CD4-positive, alpha-beta T cell treated with Interleukin-15 for 4 hours (primary cell): ENCODE measurements around the gene SLIT3.

Experiments used
- DNase-seq: peaks from one replicate; pipeline ENCODE4 v3.0.0-alpha.2; 2020; ENCODE audit warnings: low spot score

SLIT3 gene

DNA sequence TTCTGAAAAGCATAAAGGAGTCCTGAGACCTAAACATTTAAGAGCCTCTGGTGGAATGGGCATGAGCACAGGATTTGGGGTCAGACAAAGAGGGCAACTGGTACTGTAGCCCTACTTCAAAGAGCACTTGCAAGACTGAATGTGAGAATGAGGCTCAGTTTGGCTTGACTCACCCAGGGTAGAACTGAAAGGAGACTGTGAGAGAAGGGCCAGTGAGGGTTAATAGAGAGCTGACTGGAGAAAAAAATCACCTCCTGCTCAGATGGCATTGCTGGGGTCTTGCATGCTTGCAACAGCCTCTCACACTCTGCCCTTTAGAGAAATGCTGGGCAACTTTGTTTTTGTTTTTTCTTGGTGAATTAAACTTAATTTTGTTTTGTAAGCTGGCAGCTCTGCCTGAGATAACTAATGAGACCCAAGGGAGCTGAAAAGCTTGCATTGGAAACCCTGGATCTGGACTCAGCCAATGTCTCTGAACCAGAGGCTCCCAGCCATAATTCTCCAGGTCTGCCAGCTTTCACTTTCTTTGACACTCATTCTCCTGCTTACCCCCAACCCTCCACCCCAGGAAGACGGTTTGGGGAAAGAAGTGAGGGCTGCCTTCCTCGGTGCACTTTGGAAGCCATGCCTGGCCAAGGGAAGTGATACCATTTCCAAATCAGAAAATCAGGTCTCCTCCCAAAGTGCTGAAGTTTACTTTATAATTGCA is 560.7 kb downstream of the SLIT3 start:
- no peak for DNase-seq

DNA sequence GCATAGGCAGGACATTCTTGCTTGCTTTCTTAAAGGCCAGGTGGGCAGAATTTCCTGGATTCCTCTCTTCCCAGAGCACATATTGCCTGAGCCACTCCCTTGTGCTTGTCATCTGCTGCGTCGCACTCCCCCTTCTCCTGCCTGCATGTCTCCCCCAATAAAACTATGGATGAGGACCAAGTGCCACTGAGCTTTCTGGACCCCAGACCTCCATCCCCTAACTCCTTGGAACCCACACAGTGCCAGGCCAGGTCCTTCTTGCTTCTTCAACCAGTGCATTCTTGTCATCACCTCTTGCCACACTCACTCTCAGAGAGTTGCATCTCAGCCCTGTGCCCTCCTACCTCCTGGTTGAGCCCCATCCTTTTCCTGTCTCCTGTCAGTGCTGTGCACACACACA is 563.9 kb downstream of the SLIT3 start:
- no peak for DNase-seq

DNA sequence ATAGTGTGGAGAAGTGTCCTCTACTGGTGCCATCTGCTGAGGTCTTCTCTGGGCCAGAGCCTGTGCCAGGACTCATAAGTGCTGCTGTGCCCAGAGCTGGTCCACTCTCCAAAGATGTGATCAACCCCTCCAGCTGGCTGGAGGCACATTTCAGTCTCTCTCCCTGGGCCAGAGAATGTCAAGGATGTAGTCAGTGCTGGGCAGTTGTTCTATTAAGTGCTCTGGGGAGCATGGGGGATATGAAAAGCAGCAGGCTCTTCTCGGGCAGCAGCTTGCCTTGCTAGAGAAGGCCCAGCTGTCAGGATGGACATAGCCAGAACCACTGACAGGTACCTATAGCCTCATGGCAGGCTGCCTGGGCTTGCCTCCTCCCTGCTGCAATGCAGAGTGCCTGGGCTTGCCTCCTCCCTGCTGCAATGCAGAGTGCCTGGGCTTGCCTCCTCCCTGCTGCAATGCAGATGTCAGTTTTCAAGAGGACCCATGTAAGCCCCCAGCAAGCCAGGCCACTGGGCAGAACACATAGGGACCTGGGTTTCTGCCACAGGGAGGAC is 564.6 kb downstream of the SLIT3 start:
- DNase-seq = no peak

DNA sequence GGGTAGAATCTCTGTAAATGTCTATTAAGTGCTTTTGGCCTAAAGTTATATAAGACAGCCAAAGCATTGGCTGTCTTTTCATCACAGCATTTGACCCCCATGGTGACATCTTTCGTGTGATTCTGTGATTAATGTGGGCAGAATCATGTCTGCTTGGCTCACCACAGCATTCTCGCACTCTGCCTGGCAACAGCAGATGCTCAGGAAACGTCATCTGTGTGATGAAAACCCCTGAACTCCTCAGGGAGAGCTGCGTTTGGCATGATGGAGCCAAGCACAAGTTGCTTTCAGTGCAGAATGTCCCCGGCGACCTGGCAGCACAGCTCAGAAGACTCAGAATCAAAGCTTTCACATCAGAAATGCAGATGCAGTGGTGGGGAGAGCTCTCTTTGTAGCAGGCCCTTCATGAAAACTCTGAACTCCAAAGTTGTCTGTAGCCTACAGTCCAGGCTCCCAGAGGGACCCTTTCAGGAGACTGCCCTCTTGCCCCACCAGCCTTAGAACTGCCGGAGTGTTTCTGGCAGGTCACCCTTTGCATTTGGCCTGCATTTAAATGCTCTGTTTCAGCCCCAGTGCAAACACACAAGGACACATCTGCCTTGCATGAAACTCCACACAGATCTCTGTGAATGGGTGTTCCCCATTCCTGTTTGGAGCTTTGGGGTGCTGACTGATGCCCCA is 566.2 kb downstream of the SLIT3 start:
- no peak for DNase-seq

DNA sequence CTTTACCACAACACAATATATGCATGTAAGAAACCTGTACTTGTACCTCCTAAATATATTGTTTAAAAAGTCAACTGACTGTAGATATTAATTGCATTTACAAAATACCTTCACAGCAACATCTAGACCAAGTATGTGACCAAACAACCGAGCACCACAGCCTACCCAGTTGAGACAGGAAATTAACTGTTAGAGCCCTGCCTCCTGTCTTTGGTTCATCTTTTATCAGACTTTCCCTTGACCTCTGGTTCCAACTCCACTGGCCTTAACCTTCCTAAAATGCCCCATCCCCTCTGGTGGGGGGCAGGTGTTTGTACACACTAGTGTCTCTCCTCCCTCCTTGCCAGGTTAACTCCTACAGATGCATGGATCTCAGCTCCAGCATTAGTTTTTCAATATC is 566.8 kb downstream of the SLIT3 start:
- DNase-seq = no peak

DNA sequence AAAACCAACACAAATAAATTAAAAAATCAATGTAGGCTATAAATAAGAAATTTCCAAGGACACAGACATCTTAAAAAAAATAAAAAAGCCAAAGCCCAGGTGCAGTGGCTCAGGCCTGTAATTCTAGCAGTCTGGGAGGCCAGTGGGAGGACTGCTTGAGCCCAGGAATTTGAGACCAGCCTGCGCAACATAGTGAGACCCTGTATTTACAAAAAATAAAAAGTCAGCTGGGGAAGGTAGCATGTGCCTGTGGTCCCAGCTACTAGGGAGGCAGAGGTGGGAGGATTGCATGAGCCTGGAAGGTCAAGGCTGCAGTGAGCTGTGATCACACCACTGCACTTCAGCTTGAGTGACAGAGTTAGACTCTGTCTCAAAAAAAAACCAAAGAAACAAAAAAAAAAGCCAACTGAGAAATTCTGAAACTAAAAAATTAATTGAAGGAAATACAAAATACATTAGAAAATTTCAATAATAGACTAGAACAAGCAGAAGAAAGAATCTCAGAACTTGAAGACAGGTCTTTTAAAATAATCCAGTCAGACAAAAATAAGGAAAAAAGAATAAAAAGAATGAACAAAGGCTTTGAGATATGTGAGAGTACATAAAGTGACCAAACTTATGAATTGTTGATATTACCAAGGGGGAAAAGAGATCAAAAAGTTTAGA is 572.3 kb downstream of the SLIT3 start:
- DNase-seq = no peak

DNA sequence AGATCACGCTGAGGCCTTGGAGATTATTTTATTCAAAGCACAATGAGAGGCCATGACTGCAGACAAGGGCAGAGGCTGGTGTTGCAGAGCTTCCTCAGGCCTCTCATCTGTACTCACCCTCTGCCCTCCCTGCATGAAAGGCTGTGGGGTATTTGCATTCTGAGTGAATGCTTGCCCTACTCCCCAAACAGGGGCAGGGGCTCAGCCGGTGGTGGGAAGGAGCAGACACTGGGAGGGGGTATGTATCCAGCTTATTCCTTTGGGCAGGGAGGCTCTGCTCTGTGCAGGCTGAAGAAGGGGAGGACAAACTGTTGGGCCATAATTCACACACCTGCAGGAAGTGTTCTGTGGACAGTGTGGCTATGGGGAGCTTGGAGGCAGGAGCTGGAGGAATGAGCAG is 573.4 kb downstream of the SLIT3 start:
- DNase-seq = no peak

DNA sequence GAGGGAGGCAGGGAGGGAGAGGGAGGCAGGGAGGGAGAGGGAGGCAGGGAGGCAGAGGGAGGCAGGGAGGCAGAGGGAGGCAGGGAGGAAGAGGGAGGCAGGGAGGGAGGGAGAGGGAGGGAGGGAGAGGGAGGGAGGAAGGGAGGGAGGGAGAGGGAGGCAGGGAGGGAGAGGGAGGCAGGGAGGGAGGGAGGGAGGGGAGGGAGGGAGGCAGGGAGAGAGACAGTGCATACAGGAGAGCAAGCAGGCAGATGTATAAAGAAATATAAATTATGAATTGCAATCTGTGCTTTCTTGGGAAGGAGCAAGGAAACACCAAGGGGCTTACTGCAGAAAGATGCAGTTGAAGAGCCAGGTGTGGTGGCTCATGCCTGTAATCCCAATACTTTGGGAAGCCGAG is 574.6 kb downstream of the SLIT3 start:
- no peak for DNase-seq

DNA sequence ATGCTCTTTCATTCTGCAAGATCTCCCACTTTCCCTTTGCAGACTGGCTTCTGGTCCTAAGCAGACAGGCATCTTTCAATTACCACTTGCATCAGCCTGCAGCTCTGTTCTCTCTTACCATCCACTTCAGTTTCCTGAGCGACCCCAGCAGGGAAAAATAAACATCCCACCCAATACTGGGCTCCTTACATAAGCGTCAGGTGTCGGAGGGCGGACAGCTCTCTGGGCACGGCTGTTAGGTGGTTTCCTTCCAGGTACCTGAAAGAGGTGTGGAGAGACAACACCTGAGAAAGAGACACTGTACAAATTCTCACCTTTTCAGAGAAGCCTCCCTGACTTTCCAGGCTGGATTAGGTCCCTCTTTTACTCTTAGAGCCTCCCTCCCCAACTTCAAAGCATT is 576.7 kb downstream of the SLIT3 start:
- DNase-seq = no peak

DNA sequence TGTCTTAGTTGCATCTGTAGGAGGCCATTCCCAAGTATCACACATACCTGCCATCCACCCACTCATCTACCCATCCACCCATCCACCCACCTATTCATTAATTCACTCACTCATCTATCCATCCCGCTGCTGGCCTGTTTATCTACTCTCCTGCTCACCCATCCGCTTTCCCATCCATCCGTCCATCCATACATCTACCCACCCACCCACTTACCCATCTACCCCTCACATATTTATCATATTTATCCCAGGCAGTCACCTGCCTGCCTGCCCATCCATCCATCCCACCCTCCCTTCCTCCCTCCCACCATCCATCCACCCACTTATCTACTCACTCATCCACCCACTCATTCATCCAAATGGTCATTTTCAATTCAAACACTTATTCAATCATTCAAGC is 577.9 kb downstream of the SLIT3 start:
- no peak for DNase-seq

DNA sequence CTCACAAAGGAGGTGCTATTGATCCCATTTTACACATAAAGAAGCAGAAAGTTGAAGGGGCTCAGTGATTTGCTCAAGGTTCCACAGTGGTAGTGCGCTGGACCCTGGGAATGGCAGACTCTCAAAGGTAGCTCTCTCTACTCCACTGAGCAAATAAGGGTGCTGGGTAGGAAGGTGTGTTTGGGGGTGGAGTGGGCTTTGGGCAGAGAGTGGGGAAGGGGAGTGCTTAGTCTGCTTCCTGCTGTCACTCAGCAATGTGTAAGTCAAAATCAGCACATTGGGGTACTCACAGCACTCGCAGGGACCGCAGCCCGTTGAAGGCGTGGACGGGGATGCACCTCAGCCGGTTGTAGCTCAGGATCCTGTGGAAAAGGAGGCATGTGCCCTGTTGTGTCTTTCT is 579.0 kb downstream of the SLIT3 start:
- no peak for DNase-seq

DNA sequence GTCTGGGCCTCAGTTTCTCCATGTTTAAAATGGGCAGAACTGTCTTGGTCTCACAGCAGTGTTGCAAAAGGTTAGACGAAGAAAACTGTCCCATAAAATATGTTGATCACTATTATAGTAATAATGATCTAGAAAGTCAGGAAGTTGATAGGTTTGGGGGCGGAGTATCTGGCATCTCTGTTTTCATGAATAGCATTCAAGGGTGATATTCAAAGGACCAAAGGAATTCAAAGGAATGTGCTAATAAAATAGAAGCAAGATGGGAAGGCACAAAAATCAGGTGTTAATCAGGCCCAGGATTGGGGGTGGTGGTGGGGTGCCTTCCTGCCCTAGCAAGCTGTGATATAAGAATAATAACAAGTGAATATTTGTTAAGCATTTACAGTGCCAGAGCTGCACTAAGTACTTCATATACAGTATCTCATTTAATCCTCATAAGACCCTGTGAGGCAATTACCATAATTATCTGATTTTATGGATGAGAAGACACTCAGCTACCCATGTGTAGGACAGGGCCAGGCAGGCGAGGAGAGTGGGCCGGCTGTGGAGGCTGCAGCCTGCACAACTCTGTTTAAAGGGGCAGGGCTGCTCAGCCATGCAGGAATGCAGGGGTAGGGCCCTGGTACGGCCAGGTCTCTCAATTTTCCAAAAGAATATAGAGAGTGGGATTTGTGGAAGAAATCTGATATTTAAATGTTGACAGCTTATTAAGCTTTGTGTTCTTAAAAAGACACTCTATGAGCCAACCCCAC is 579.8 kb downstream of the SLIT3 start:
- no peak for DNase-seq

DNA sequence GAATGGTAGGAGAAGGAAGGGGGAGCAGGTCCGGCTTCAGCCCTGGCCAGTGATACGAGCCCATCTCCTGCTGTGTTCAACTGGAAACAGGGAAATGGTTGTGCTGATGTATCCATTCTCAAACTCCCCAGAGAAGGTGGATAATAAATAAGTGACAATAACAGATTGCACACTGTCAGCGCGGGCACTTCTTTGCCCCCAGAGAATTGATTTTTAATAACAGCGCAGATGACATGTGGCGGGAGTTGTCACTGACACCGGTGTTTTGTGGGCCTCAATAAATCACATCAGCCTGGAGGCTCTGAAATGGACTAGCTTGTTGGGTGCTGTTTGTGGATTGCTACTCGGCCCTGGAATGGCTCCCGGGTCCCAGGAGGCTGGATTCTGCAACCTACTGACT is 580.4 kb downstream of the SLIT3 start:
- no peak for DNase-seq

DNA sequence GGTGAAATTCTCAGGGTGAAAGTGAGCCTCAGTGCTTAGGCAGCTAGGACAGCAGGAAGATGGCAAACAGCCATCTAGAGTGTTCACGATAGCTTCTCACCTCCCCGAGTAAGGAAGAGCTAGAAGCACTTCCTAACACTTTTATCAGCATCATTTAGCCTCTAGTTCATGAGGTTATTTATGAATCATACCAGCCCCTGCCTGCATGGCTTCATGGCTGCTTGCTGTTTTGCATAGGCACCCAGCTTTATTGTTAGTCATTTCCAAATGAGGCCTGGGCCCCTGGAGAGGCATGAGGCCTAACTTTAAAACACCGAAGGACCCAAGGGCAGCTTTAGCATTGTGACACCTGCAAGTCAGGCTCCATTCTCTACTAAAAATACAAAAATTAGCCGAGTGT is 586.9 kb downstream of the SLIT3 start:
- no peak for DNase-seq

DNA sequence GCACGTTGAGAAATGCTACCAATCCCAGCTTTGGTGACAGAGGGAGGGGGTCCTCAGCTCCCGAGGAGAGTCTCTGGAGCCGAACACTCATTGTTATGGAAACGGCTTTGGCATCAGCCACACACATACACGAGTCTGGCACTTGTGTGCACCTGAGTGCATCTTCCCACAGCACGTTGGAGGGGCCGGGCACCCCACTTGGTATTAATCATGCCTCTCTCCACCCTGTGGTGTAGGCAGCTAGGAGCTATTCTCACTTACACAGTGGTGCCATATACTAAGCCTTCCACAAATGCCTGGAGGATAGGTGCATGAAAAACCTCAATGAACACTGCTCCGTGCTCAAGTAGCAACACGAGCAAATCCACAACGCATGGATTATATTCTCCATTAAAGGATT is 587.9 kb downstream of the SLIT3 start:
- no peak for DNase-seq

DNA sequence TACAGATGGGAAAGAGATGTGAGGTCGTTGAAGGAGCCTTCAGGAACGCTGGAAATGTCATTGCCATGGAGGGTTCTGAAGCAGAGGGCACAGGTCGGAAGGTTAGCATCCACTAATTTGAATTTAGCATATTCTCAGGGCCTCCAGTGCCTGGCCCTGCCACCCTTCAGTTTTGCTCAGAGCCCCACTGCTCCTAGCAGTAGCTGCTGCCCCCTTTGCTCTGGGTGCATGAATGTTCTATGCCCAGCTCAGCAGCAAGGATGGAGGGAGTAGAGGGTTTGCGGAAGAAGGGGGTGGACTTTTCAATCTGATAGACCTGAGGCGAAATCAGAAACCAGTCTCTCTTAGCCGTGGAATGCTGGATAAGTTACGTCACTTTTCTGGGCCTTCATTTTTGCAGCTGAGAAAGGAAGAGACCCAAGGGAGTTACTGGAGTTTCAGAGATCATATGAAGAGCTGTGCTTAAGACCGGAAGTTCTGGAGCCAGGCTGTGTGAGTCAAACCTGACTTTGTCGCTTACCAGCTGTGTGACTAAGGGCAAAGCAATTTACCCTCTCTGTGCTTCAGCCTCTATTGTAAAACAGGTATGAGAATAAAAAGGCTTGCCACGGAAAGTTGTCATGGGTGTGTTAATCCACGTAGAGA is 588.5 kb downstream of the SLIT3 start:
- DNase-seq = no peak

DNA sequence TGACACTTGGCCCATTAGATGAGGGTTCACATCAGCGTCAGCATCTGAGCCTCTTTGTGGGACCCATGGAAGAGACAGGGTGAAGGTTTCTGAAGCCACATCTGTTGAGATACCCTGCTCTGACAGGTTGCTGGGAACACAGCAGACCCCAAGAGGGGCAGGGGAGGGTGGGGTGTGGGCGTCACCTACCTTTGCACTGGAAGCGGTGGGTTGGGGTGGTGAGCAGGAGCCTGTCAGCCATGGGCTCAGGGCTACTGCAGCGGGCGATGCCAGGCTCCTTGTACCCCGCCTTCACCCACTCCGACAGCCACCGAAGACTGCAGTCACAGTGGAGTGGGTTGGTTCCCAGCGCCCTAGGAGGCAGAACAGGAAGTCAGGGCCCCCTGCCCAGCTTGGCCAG is 590.2 kb downstream of the SLIT3 start:
- DNase-seq = no peak

DNA sequence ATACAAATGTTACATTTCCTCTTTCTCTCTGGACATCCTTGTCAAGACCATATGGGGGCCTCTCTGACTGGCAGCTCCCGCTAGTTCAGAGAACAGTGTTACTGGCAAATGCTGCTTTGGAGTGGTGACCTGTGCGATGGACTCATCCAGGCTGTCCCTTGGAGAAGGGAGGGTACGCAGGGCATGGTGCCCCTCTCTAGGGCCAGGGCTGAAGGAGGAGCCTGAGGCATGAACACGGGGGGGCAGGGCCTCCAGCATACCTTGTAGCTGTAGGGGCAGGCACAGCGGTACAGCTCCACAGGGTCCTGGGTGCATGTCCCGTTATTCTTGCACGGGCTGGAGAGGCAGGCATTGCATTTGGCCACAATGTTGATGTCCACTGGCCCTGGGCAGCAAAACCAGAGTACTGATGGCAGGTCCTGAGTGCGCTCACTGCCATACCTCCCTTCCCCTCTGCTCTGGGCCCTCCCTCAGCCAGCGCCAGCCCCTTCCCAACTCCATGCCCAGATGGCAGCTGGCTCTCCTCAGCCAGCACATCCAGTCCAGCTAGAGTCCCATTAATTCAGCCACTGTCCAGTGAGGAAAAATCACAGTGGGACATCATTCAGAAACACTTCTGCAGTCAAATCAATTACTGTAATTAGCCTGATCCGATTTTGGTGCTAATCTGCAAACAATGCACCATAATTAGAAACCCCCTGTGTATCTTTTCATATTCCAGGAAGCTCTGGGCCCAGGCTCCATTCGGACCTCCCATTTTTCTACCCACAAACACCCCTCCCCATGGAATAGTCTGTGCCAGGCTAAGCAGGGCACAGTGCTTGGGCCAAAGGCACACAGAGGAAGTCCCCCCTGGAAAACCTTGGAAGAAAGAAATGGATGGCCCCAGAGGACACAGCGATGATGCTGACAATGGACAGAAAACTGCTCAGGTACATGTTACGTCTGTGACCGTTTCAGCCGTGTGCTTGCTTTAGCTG is 592.9 kb downstream of the SLIT3 start:
- no peak for DNase-seq

DNA sequence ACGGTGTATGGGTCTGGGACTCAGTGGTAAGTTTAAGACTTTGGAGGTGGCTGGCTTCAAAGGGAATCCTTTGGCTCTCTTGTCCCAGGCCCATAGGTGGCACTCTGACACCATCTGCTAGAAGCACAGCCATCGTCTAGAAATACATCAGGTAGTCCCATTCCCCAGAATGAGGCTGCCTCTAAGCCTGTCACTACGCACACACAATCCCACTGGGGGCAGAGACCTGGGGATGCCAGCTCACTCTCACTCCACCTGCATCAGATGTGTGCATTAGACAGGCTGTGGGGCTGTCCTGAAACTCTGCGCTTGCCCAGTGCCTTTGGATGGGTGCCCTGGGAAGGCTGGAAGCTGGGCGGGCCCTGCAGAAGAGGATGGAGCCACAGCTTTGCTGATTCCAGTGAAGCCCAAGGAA is 594.3 kb downstream of the SLIT3 start:
- no peak for DNase-seq

DNA sequence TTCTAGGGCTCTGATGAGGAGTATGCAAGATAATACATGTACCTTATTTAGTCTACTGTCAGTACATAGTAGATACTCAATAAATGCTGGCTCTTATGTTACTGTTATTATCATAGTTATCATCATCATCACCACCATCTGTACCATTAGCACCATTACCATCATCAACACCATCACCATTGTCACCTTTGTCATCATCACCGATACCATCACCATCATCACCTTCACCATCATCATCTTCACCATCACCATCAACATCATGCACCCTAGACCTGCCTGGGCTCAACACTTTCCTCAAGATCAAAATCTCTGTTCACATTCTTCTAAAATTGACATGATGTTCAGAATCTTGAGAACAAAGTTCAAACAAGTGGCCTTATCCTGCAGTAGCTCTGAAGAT is 595.6 kb downstream of the SLIT3 start:
- DNase-seq = no peak

DNA sequence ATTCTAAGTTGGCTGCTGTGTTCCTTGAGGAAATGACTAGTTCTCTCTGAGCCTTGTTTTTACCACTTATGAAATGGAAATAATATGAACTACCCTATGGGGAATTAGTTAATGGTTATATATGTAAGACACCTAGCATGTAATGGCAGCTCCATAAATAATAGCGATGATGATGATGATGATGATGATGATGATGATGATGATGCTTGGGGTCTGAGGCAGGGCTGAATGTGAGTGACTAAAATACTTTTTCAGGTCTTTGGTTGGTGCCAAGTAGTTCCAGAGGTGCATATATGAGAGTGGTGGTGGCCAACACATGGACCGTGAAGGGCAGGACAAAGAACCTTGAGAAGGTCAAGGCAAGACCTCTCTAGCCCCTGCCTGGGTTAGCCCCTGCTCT is 598.4 kb downstream of the SLIT3 start:
- no peak for DNase-seq
